DMS53 treated with DMSO at 0.1 percent for 48 hours (cell line): ENCODE measurements around the gene ID3.

Source experiments
- DNase-seq: peaks from one replicate; lab custom pipeline; 2025; ENCODE audit not compliant: unreplicated experiment; lab: John Stamatoyannopoulos, UW

The ID3 gene

GRCh38 chr1:23528250-23528978 is 30.9 kb downstream of the ID3 start:
- no peak for DNase-seq

GRCh38 chr1:23527900-23528249 is 31.4 kb downstream of the ID3 start:
- DNase-seq, result no peak

DNA sequence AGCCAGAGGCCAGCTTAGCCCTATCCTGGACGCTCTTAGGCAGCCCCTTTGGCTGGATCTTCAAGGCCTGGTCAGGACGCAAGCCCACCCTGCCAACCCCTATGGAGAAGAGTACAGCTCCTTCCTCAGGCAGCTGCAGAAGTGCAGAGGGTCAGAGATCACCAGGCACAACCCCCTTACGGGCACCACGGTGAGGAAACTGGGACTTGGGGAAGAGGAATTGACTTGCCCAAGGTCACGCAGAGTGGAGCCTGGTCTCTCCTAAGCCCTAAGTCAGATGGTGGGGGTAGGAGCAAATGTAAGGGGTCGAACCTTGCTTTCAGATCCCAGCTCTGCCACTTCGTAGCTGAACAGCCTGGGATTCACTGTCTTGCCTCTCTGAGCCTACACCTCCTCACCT is 31.9 kb downstream of the ID3 start:
- DNase-seq, result no peak

GRCh38 chr1:23526329-23527041 is 32.8 kb downstream of the ID3 start:
- DNase-seq, result no peak

GRCh38 chr1:23525558-23526250 is 33.6 kb downstream of the ID3 start:
- DNase-seq, result no peak

DNA sequence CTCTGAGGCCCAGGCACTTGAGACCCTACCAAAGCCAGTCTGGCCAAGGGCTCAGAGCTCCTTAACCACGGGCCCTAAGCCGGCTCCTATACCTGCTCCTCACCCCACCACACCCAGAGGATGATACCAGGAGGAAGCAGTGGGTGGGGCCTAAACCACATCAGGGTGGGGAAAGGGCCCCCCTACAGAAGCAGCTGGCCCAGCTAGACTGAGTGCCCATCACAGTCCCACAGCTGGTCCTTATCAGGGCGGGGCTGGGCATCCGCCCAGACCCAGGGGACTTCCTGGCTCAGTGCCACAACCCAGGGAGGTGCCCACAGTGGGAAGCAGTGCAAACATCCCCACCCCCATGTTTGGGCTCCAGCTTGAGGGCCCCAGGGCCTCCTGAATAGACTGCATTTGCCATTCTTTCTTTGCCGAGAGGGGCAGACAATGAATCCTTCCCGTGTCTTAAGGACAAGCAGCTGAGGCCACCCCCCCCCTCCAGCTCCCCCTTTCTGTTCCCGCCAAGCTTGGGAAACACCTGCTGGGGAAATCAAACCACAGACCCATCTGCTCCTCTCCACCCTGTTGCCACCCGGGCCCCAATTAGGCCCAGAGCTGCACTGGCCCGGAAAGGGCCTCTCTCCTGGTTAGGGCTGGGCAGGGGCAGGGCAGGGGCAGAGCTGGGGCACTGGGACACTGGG is 34.4 kb downstream of the ID3 start:
- DNase-seq, result no peak

DNA sequence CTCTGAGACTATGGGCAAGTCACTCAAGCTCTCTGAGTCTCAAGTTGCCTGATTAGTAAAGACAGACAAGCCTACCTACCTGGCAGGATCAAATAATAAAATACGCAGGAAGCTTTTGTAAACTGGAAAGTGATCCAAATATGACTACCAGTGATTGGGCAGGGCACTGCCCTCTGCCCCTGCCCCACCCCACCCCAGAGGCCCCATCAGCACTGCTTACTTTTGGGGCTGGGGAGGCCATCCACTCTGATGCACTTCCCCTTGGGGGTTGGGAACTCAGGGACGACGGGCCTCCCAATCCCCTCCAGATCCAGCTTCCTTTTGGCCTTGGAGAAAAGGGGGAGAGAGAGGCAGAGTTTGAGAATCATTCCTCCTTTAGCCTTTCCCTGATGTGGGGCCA is 35.1 kb downstream of the ID3 start:
- no peak for DNase-seq

DNA sequence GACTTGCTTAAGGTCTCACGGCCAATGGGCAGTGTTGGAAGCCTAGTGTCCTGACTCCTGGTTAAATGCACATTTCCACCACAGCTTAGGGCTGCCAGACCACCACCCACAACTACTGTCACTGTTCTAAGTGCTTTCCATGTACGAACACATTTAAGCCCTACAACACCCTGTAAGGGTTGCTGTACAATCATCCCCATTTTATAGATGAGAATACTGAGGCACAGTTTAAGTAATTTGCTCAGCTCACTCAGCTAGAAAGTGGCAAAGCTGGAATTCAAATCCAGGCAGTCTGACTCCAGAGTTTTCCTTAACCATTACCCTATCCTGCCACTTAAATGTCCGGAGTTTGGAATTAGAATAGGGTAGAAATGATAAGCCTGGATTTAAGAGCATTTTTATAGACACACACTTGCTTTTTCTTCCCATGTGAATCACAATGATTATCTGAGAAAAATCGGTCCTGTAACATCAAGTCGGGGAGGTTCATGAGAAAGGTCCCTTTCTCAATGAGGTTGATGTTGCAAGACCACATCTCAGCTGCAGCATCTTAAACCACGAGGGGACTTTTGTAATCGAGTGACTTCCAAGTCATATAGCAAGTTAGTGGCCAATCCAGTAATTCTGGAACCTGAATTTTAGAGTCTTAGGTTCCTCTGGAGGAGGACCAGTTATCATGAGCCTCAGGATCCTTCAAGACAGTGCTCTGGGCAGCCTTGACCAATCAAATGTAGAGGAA is 36.9 kb downstream of the ID3 start:
- DNase-seq, result no peak

- DNase-seq, result no peak
These were observed 37.7 kb downstream of the ID3 start for GRCh38 chr1:23521588-23521987.

DNA sequence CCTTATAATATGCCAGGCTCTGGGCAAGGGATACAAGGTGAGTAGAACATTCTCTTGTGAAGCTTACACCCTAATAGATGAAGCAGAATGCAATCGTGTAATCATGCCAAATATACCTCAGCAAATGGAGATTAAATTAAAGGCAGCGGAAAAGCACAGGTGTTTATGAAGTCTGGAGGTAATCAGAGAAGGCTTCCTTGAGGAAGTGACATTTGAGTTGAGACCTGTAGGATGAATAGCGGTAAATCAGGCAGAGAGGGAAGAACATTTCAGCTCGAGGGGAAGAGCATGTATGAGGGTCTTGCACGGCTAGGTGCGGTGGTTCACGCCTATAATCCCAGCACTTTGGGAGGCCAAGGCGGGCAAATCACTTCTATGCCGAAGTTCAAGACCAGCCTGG is 41.7 kb downstream of the ID3 start:
- DNase-seq, result no peak

- DNase-seq, result no peak
These were observed 43.4 kb downstream of the ID3 start for GRCh38 chr1:23515905-23516304.

DNA sequence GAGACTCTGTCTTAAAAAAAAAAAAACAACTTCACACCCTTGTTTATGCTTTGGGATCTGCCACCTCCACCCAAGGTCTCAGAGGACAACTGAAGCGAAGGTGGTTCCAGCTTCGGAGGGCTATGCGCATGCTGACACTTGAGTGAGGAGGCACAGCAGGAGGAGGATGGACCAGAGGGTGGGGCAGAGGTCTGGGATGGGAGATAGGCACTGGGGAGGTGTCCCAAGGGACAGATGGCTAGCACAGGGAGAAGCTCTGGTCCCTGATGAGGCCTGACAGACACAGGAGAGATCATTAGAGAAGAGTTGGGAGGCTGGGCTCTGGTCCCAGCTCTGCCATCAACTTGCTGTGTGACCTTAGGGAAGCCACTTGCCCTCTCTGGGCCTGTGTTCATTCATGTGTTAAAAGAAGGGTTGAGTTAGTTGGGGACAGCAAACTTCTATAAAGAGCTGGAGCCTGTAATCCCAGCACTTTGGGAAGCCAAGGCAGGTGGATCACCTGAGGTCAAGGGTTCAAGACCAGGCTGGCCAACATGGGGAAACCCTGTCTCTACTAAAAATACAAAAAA is 45.1 kb downstream of the ID3 start:
- no peak for DNase-seq

DNA sequence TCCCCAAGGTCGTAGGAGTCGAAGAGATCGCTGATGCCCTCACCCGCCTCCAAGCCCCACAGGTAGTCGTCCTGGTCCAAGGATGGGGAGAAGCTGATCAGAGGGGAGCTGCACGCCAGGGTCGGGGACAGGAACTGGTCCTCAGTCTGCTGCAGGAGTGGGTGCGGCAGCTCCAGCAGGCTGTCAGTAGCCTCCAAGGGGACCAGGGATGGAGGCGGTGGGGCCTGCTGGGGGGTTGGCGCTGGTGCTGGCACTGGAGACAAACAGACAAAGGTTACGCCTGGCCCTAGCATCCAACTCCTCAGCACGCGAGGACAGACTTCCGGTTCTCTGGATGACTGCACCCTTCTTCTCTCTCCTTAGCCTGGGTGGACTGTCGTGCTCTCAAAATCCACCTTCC is 49.4 kb downstream of the ID3 start:
- no peak for DNase-seq
